Measurements from ENCODE around the gene NCR1. TPM values are rescaled to one million over a fixed set of nuclear protein-coding genes. Genes with fewer than 3 reads are reported as not detected.
"Not testable (repeated sequence)": the region's sequence is repeated elsewhere in the genome, so short reads cannot be mapped to it uniquely, and the experiment has no call there.

The NCR1 gene
- total and polyA plus RNA-seq, 4 donors = 0.30 to 2.5 (median 1.1) TPM

DNA sequence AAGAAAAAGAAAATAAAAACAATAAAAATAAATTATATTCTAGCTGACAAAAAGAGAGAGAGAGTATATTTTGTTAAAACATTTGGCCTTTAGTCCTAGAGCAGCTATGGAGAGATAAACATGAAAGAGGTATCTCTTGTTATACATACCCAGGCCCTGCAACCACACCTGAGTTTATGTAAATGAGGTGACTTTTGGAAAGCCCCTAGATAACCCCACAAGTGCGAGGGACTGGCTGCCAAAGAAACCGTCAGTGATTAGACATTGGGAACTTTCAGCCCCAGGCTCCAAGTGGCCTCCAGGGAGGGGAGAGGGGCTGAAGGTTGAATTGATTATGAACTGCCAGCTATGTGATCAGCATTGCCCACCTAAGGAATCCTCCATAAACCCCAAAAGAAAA, 43.5 kb downstream of the NCR1 start:
- WGBS, 2 donors = 34 to 71% methylated on average over 2 of the region's 2 CpGs
- ATAC-seq (ENCODE audit: insufficient read depth, low FRiP score) = no peak
- no peak overlapping the region for H3K27ac ChIP-seq (ENCODE audit: low read depth in 1 of 2, low read length in 1 of 2)
- no peaks in the 10 kb centered on the region for H3K27me3 ChIP-seq (ENCODE audit: control insufficient read depth in 3 of 3, insufficient read depth in 3 of 3, low read length in 2 of 3)
- DNase-seq = no peak
- H3K36me3 ChIP-seq (ENCODE audit: control insufficient read depth in 4 of 4, insufficient read depth in 4 of 4, low read length in 4 of 4) = no peaks in the 10 kb centered on the region
- no peak for TF ChIP-seq CTCF (IDR thresholded peaks at IDR 0.05; ENCODE audit: control extremely low read depth, extremely low read depth)
- peaks cover 0 to 1% (median 0%) of the 10 kb centered on the region in 5 donors for H3K4me1 ChIP-seq (ENCODE audit: control insufficient read depth in 5 of 5, insufficient read depth in 5 of 5, low read length in 5 of 5)
- H3K9ac ChIP-seq (ENCODE audit: insufficient read depth in 1 of 2, low read length in 2 of 2) = no peak overlapping the region
- H3K4me3 ChIP-seq = no peak overlapping the region
- no peaks in the 10 kb centered on the region for H3K9me3 ChIP-seq (ENCODE audit: control insufficient read depth in 4 of 4, insufficient read depth in 3 of 4, low read length in 3 of 4)

DNA sequence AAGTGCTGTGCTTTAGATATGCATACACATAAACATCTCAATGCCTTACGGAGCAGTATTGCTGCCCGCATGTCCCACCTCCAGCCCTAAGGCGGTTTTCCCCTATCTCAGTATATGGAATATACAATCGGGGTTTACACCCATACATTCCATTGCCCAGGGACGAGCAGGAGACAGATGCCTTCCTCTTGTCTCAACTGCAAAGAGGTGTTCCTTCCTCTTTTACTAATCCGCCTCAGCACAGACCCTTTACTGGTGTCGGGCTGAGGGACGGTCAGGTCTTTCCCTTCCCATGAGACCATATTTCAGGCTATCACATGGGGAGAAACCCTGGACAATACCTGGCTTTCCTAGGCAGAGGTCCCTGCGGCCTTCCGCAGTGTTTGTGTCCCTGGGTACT, 44.6 kb downstream of the NCR1 start:
- H3K36me3 ChIP-seq (ENCODE audit: control insufficient read depth in 4 of 4, insufficient read depth in 4 of 4, low read length in 4 of 4); H3K9ac ChIP-seq (ENCODE audit: insufficient read depth in 1 of 2, low read length in 2 of 2); DNase-seq; H3K27ac ChIP-seq (ENCODE audit: low read depth in 1 of 2, low read length in 1 of 2); H3K4me1 ChIP-seq (ENCODE audit: control insufficient read depth in 5 of 5, insufficient read depth in 5 of 5, low read length in 5 of 5); H3K4me3 ChIP-seq; ATAC-seq (ENCODE audit: insufficient read depth, low FRiP score); H3K27me3 ChIP-seq (ENCODE audit: control insufficient read depth in 3 of 3, insufficient read depth in 3 of 3, low read length in 2 of 3); H3K9me3 ChIP-seq (ENCODE audit: control insufficient read depth in 4 of 4, insufficient read depth in 3 of 4, low read length in 3 of 4): not testable (repeated sequence)
- WGBS, 2 donors = 18 to 24% methylated on average over 6 to 10 of the region's 10 CpGs

DNA sequence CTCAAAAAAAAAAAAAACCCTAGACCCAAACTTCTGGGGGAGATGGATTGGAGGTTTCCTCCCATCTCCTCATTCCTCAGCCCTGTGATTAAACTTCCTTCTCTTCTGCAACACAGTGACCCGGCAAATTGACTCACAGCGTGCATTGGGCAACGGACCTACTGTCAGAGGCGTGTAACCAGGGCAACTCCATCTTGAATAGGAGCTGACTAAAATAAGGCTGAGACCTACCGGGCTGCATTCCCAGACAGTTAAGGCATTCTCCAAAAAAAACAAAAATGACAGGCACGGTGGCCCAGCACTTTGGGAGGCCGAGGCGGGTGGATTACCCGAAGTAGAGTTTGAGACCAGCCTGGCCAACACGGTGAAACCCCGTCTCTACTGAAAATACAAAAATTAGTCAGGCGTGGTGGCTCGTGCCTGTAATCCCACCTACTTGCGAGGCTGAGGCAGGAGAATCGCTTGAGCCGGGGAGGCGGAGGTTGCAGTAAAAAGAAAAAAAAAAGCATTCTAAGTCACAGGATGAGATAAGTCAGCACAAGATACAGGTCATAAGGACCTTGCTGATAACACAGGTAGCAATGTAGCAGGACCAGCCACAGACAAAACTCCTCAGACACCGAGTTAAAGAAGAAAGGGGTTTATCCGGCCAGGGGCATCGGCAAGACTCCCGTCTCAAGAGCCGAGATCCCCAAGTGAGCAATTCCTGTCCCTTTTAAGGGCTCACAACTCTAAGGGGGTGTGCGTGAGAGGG, 46.8 kb downstream of the NCR1 start:
- ATAC-seq (ENCODE audit: insufficient read depth, low FRiP score) (no peak), DNase-seq (no peak)
- Histone ChIP-seq H3K9me3 (ENCODE audit: control insufficient read depth in 4 of 4, insufficient read depth in 3 of 4, low read length in 3 of 4) (peaks cover 0 to 5% (median 0%) of the 10 kb centered on the region in 4 donors), H3K9ac (ENCODE audit: insufficient read depth in 1 of 2, low read length in 2 of 2) (no peak overlapping the region), H3K27ac (ENCODE audit: low read depth in 1 of 2, low read length in 1 of 2) (no peak overlapping the region), H3K4me1 (ENCODE audit: control insufficient read depth in 5 of 5, insufficient read depth in 5 of 5, low read length in 5 of 5) (peaks cover 0 to 1% (median 0%) of the 10 kb centered on the region in 5 donors), H3K27me3 (ENCODE audit: control insufficient read depth in 3 of 3, insufficient read depth in 3 of 3, low read length in 2 of 3) (no peaks in the 10 kb centered on the region), H3K36me3 (ENCODE audit: control insufficient read depth in 4 of 4, insufficient read depth in 4 of 4, low read length in 4 of 4) (no peaks in the 10 kb centered on the region), H3K4me3 (no peak overlapping the region)
- no peak for TF ChIP-seq CTCF (IDR thresholded peaks at IDR 0.05; ENCODE audit: control extremely low read depth, extremely low read depth)
- WGBS, 2 donors = 79 to 83% methylated on average over 23 of the region's 23 CpGs

GRCh38 chr19:54953345-54953713, 47.4 kb downstream of the NCR1 start:
- not testable (repeated sequence) for H3K9me3 ChIP-seq (ENCODE audit: control insufficient read depth in 4 of 4, insufficient read depth in 3 of 4, low read length in 3 of 4); ATAC-seq (ENCODE audit: insufficient read depth, low FRiP score); H3K9ac ChIP-seq (ENCODE audit: insufficient read depth in 1 of 2, low read length in 2 of 2); H3K36me3 ChIP-seq (ENCODE audit: control insufficient read depth in 4 of 4, insufficient read depth in 4 of 4, low read length in 4 of 4); H3K27me3 ChIP-seq (ENCODE audit: control insufficient read depth in 3 of 3, insufficient read depth in 3 of 3, low read length in 2 of 3); H3K4me3 ChIP-seq; H3K4me1 ChIP-seq (ENCODE audit: control insufficient read depth in 5 of 5, insufficient read depth in 5 of 5, low read length in 5 of 5); H3K27ac ChIP-seq (ENCODE audit: low read depth in 1 of 2, low read length in 1 of 2); DNase-seq
- 83 to 95% methylated on average over 10 of the region's 10 CpGs for WGBS, 2 donors
